ENCODE data around the gene HOXD10.

HOXD10 gene

GRCh38 chr2:176165370-176166050 lies 48.9 kb downstream of the HOXD10 start:
- FAIRE-seq: no peak

- FAIRE-seq: no peak
These were observed 49.7 kb downstream of the HOXD10 start for GRCh38 chr2:176166272-176166671.

GRCh38 chr2:176167398-176167797 lies 50.8 kb downstream of the HOXD10 start:
- no peak for FAIRE-seq

GRCh38 chr2:176169181-176169580 lies 52.6 kb downstream of the HOXD10 start:
- no peak for FAIRE-seq

Measured in endometrium (tissue), 2 donors.